Kidney (tissue), 14 donors: Measurements from ENCODE around the gene DMBX1. TPM values are rescaled to one million over a fixed set of nuclear protein-coding genes. Genes with fewer than 3 reads are reported as not detected.

ENCODE experiments used
- DNase-seq, 5 donors: peaks; one replicate each; pipeline ENCODE4 v3.0.0-alpha.2; 2013 to 2020
- FAIRE-seq: peaks from 2 replicates; lab custom pipeline; 2012; peaks lifted over from hg19 to GRCh38; lab: Jason Lieb, UNC
- H3K27ac ChIP-seq, 2 donors: one replicate each; pipeline ENCODE4 v1.7.0; 2013; ENCODE audit warnings: low read depth in 2 of 2, low read length in 2 of 2, inconsistent platforms in 1 of 2
- H3K27me3 ChIP-seq: one replicate; pipeline ENCODE4 v1.7.1; 2013; ENCODE audit warnings: low read length, inconsistent platforms; ENCODE audit not compliant: control insufficient read depth, insufficient read depth
- H3K36me3 ChIP-seq, 3 donors: one replicate each; pipeline versions ENCODE4 v1.7.0 to v1.7.1; 2013; ENCODE audit warnings: low read length in 3 of 3, control low read depth in 1 of 3, inconsistent platforms in 1 of 3; ENCODE audit not compliant: insufficient read depth in 3 of 3, control insufficient read depth in 2 of 3
- H3K4me1 ChIP-seq, 3 donors: one replicate each; pipeline versions ENCODE4 v1.7.0 to v1.7.1; 2013; ENCODE audit warnings: low read length in 3 of 3, inconsistent platforms in 1 of 3, low read depth in 1 of 3; ENCODE audit not compliant: control insufficient read depth in 2 of 3, insufficient read depth in 2 of 3
- H3K4me3 ChIP-seq, 3 donors: one replicate each; pipeline versions ENCODE4 v1.7.0 to v1.8.1; 2013; ENCODE audit warnings: low read length in 3 of 3, control low read depth in 1 of 3, inconsistent platforms in 1 of 3
- H3K9ac ChIP-seq, 3 donors: one replicate each; pipeline versions ENCODE4 v1.7.0 to v1.7.1; 2013; ENCODE audit warnings: low read length in 3 of 3, control low read depth in 1 of 3, inconsistent platforms in 1 of 3
- H3K9me3 ChIP-seq, 3 donors: one replicate each; pipeline versions ENCODE4 v1.7.0 to v1.7.1; 2013; ENCODE audit warnings: low read length in 3 of 3, control low read depth in 1 of 3, inconsistent platforms in 1 of 3; ENCODE audit not compliant: control insufficient read depth in 2 of 3, insufficient read depth in 1 of 3
- intact Hi-C: fragments of 100-400 bp; cut with DNase I; formaldehyde crosslinking; loops from one replicate; pipeline ENCODE4 v1.11.1; 2022
- polyA plus RNA-seq: library from polyadenylated mRNA; stranded (reverse); fragments of 350-450 nt; fragmentation: Illumina TruSeq; extraction: RNeasy Lipid Tissue Mini Kit (QIAGEN cat#74804); gene quantifications from one replicate; pipeline ENCODE4 v1.2.3, GENCODE V29; 2014; ENCODE audit warnings: low read depth, low replicate concordance; ENCODE audit not compliant: insufficient read depth
- total RNA-seq: library from RNA; stranded (reverse); fragmentation: NEBNext Ultra II Directional; extraction: Animal tissue kit (Norgen Biotek cat#: 25700); gene quantifications from one replicate; pipeline ENCODE4 v1.2.1, GENCODE V29; 2021
- TF ChIP-seq, protein P1 (sequence below): IDR thresholded peaks from 3 replicates; pipeline ENCODE4 v1.5.1; 2012; ENCODE audit warnings: mild to moderate bottlenecking, moderate library complexity, borderline replicate concordance; ENCODE audit not compliant: insufficient read depth; ENCODE audit errors: extremely low read depth
- donor health status: control.
- donor health status: control.
- donor health status: control.
- donor health status: control.
- donor health status: control.
- donor health status: DM: yes; HTN: yes; CAD: no.
- donor health status: Normal renal cell carcinoma (clear cell type).

DMBX1 gene
- total and polyA plus RNA-seq, 2 donors from 2014 or later = not detected

DNA sequence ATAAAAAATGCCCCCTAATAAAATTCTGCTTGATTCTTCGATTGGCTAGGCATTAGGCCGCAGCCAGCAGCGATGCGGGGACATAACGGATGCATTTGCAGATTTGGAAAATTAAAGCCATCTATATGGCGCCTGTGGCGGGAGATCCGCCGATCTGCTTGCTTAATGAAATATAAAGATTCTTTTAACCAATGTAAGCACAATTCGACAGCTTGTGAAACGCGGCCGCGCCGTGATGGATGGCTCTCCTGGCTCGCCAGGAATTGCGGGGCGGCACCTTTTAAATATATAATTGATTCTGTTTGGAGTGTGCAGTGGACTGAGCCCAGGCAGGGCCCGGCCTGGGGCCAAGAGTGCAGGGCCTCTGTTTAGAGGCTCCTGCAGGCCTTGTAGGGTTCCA is 8.0 kb downstream of the DMBX1 start:
- H3K9ac ChIP-seq = no peak overlapping the region
- TF ChIP-seq, protein P1, sequence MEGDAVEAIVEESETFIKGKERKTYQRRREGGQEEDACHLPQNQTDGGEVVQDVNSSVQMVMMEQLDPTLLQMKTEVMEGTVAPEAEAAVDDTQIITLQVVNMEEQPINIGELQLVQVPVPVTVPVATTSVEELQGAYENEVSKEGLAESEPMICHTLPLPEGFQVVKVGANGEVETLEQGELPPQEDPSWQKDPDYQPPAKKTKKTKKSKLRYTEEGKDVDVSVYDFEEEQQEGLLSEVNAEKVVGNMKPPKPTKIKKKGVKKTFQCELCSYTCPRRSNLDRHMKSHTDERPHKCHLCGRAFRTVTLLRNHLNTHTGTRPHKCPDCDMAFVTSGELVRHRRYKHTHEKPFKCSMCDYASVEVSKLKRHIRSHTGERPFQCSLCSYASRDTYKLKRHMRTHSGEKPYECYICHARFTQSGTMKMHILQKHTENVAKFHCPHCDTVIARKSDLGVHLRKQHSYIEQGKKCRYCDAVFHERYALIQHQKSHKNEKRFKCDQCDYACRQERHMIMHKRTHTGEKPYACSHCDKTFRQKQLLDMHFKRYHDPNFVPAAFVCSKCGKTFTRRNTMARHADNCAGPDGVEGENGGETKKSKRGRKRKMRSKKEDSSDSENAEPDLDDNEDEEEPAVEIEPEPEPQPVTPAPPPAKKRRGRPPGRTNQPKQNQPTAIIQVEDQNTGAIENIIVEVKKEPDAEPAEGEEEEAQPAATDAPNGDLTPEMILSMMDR = no peak
- intact Hi-C loops = no loop called here
- peaks cover 36% of the 10 kb centered on the region for H3K27me3 ChIP-seq
- H3K9me3 ChIP-seq = no peaks in the 10 kb centered on the region
- no peak overlapping the region for H3K27ac ChIP-seq
- H3K4me3 ChIP-seq = no peak overlapping the region
- FAIRE-seq (no peak), DNase-seq (no peak)
- no peaks in the 10 kb centered on the region for H3K4me1 ChIP-seq
- H3K36me3 ChIP-seq = no peaks in the 10 kb centered on the region

DNA sequence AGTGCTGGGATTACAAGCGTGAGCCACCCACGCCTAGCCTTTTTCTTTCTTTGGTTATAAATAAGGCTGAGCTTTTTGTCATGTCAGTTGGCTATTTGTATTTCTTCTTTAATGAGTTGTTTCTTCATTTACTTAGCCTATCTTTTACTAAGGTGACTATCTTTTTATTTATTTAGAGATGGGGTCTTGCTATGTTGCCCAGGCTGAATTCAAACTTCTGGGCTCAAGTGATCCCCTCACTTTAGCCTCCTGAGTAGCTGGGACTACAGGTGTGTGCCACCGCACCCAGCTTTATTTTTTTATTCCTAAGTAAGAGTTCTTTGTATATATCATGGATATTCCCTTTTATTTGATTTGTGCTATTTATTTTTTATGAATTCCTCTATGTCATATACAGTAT is 11.9 kb downstream of the DMBX1 start:
- no peaks in the 10 kb centered on the region for H3K9me3 ChIP-seq
- H3K27me3 ChIP-seq = peaks cover 16% of the 10 kb centered on the region
- DNase-seq (no peak), FAIRE-seq (no peak)
- TF ChIP-seq, protein P1 = no peak
- H3K4me3 ChIP-seq = no peak overlapping the region
- no peak overlapping the region for H3K27ac ChIP-seq
- H3K4me1 ChIP-seq = no peaks in the 10 kb centered on the region
- no peak overlapping the region for H3K9ac ChIP-seq
- no peaks in the 10 kb centered on the region for H3K36me3 ChIP-seq
- intact Hi-C loops = no loop called here

DNA sequence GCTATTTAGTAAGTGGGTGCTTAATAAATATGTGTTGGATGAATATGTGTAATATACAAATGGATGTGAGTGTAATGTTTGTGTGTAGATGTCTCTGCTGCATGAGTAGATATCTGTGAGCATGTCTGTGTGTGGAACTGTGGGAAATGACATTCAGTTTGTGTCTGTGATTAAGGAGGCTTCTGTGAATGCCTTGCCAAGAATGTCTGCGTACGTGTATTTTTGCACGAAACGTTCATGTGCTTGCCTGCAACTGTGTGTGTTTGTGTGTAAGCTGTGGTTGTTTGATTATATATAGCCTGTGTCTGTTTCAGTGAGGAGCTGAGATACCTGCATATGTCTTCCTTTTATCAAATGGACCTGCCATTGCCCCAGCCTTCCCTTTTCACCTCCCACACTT is 13.8 kb downstream of the DMBX1 start:
- H3K4me3 ChIP-seq = no peak overlapping the region
- H3K27ac ChIP-seq = no peak overlapping the region
- no peaks in the 10 kb centered on the region for H3K4me1 ChIP-seq
- intact Hi-C loops = no loop called here
- no peak overlapping the region for H3K9ac ChIP-seq
- DNase-seq (no peak), FAIRE-seq (no peak)
- no peaks in the 10 kb centered on the region for H3K36me3 ChIP-seq
- peaks cover 15% of the 10 kb centered on the region for H3K27me3 ChIP-seq
- H3K9me3 ChIP-seq = no peaks in the 10 kb centered on the region
- TF ChIP-seq, protein P1 = no peak
